GM12878 (cell line): Measurements from ENCODE around the gene LRRC70.

Experiments used
- ATF7 ChIP-seq: fragments of 450-650 bp; IDR thresholded peaks from 2 replicates; pipeline ENCODE4 v1.6.1; 2016; ENCODE audit warnings: low read depth, mild to moderate bottlenecking
- ESRRA ChIP-seq: IDR thresholded peaks from 2 replicates; pipeline ENCODE4 v1.6.1; 2012; ENCODE audit warnings: mild to moderate bottlenecking, low read length, improper control_type of control experiment
- RBBP5 ChIP-seq: fragments of 200-600 bp; sonication (generic); conservative IDR thresholded peaks from 2 replicates; pipeline ENCODE4 v1.6.1; 2016
- TF ChIP-seq, protein P1 (sequence below): fragments of 150-350 bp; IDR thresholded peaks from 2 replicates; pipeline ENCODE4 v1.6.1; 2016; ENCODE audit warnings: low read depth, low read length
- TF ChIP-seq, protein P2 (sequence below): IDR thresholded peaks from 2 replicates; pipeline ENCODE4 v1.6.1; 2012; ENCODE audit warnings: low read depth, low read length, improper control_type of control experiment

DNA sequence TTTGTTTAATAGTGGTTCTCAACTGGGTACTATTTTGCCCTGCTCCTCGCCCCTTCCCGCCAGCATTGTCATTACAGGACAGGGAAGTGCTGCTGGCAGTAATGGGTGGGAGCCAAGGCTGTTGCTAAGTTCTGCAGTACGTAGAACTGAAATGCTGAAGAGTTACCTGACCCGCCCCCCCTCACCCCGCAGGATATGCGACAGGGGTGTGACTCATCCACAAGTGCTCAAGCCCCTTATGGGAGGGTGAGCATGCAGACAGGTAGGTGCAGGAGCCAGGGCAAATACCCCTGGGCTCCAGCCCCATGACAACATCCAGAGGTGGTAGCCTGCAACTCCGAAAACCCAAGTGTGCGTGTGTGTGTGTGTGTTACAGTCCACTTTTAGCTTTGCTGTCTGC, 35.7 kb downstream of the LRRC70 start:
- TF ChIP-seq RBBP5 (no peak), ESRRA (no peak), ATF7 (no peak)
- TF ChIP-seq, protein P1, sequence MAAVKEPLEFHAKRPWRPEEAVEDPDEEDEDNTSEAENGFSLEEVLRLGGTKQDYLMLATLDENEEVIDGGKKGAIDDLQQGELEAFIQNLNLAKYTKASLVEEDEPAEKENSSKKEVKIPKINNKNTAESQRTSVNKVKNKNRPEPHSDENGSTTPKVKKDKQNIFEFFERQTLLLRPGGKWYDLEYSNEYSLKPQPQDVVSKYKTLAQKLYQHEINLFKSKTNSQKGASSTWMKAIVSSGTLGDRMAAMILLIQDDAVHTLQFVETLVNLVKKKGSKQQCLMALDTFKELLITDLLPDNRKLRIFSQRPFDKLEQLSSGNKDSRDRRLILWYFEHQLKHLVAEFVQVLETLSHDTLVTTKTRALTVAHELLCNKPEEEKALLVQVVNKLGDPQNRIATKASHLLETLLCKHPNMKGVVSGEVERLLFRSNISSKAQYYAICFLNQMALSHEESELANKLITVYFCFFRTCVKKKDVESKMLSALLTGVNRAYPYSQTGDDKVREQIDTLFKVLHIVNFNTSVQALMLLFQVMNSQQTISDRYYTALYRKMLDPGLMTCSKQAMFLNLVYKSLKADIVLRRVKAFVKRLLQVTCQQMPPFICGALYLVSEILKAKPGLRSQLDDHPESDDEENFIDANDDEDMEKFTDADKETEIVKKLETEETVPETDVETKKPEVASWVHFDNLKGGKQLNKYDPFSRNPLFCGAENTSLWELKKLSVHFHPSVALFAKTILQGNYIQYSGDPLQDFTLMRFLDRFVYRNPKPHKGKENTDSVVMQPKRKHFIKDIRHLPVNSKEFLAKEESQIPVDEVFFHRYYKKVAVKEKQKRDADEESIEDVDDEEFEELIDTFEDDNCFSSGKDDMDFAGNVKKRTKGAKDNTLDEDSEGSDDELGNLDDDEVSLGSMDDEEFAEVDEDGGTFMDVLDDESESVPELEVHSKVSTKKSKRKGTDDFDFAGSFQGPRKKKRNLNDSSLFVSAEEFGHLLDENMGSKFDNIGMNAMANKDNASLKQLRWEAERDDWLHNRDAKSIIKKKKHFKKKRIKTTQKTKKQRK, result no peak
- TF ChIP-seq, protein P2, sequence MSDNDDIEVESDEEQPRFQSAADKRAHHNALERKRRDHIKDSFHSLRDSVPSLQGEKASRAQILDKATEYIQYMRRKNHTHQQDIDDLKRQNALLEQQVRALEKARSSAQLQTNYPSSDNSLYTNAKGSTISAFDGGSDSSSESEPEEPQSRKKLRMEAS, result no peak
